ENCODE data around the gene ITFG2. TPM values are rescaled to one million over a fixed set of nuclear protein-coding genes. Genes with fewer than 3 reads are reported as not detected.

Gene ITFG2
- total RNA-seq, 1 experiment from 2014 or later: 24.6 TPM

GRCh38 chr12:2855546-2855945, 43.1 kb downstream of the ITFG2 start:
- Histone ChIP-seq H3K9me3 (ENCODE audit: control insufficient read depth in 1 of 2, insufficient read depth in 1 of 2, low read depth in 1 of 2, low read length in 2 of 2) (no peaks in the 10 kb centered on the region), H3K27ac (ENCODE audit: low read depth, low read length) (no peak overlapping the region), H3K9me2 (ENCODE audit: insufficient read depth) (no peaks in the 10 kb centered on the region), H3K27me3 (ENCODE audit: insufficient read depth, low read length) (no peaks in the 10 kb centered on the region), H2AFZ (ENCODE audit: low read depth, low read length, poor library complexity, severe bottlenecking) (no peak overlapping the region), H3K79me2 (ENCODE audit: insufficient read depth, low read length) (no peaks in the 10 kb centered on the region), H3K4me3 (replicated peaks in 1 of 2; ENCODE audit: low read depth in 1 of 2, low read length in 2 of 2) (no peak overlapping the region), H4K20me1 (ENCODE audit: insufficient read depth) (no peaks in the 10 kb centered on the region), H3K9ac (ENCODE audit: low read length) (no peak overlapping the region), H3K4me1 (ENCODE audit: control insufficient read depth in 1 of 2, insufficient read depth in 2 of 2, low read length in 2 of 2) (peaks cover 0 to 3% of the 10 kb centered on the region in 2 experiments; a peak in 2 of 4 replicates), H3K36me3 (ENCODE audit: control insufficient read depth in 1 of 2, insufficient read depth in 2 of 2, low read length in 2 of 2) (peaks cover 19 to 21% of the 10 kb centered on the region in 2 experiments; a peak in 3 of 4 replicates), H3K4me2 (ENCODE audit: low read length) (no peak overlapping the region)
- intact Hi-C loops (cut with micrococcal nuclease): no loop called here
- DNase-seq (ENCODE audit: low read depth, low spot score) (no peak), ATAC-seq (no peak)
- CTCF ChIA-PET: interaction anchor here (0.6 kb wide), 1 partner anchor 263 kb away, joined by 3 read pairs; no protein-coding TSS in a partner anchor
- no peak for TF ChIP-seq ELF1 (IDR thresholded peaks at IDR 0.05; ENCODE audit: borderline replicate concordance, low read depth)
- TF ChIP-seq CBX3 (IDR thresholded peaks at IDR 0.05; ENCODE audit: low read depth): no peak
- TF ChIP-seq, protein P1, sequence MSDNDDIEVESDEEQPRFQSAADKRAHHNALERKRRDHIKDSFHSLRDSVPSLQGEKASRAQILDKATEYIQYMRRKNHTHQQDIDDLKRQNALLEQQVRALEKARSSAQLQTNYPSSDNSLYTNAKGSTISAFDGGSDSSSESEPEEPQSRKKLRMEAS (IDR thresholded peaks at IDR 0.05): no peak
- TF ChIP-seq ATF3 (IDR thresholded peaks at IDR 0.05): no peak
- no peak for TF ChIP-seq SRF (IDR thresholded peaks at IDR 0.05; ENCODE audit: low read depth)
- no peak for TF ChIP-seq EZH2 (IDR thresholded peaks at IDR 0.05)
- no peak for TF ChIP-seq ZBTB33 (IDR thresholded peaks at IDR 0.05; ENCODE audit: extremely low read depth, insufficient replicate concordance, low read length)
- TF ChIP-seq SIN3A (IDR thresholded peaks at IDR 0.05; ENCODE audit: low read depth): no peak
- no peak for TF ChIP-seq JUND (IDR thresholded peaks at IDR 0.05)
- TF ChIP-seq TCF7L2 (IDR thresholded peaks at IDR 0.05; ENCODE audit: borderline replicate concordance, extremely low read depth, insufficient read depth, insufficient read length): no peak
- TF ChIP-seq ZNF274 (IDR thresholded peaks at IDR 0.05; ENCODE audit: low read depth, low read length): no peak
- no peak for TF ChIP-seq FOSL1 (IDR thresholded peaks at IDR 0.05; ENCODE audit: low read depth)
- no peak for TF ChIP-seq RAD21 (IDR thresholded peaks at IDR 0.05; ENCODE audit: low read depth)
- no peak for TF ChIP-seq POLR2A (IDR thresholded peaks at IDR 0.05; ENCODE audit: borderline replicate concordance, extremely low read depth, insufficient read depth, insufficient read length)
- TF ChIP-seq, protein P2, sequence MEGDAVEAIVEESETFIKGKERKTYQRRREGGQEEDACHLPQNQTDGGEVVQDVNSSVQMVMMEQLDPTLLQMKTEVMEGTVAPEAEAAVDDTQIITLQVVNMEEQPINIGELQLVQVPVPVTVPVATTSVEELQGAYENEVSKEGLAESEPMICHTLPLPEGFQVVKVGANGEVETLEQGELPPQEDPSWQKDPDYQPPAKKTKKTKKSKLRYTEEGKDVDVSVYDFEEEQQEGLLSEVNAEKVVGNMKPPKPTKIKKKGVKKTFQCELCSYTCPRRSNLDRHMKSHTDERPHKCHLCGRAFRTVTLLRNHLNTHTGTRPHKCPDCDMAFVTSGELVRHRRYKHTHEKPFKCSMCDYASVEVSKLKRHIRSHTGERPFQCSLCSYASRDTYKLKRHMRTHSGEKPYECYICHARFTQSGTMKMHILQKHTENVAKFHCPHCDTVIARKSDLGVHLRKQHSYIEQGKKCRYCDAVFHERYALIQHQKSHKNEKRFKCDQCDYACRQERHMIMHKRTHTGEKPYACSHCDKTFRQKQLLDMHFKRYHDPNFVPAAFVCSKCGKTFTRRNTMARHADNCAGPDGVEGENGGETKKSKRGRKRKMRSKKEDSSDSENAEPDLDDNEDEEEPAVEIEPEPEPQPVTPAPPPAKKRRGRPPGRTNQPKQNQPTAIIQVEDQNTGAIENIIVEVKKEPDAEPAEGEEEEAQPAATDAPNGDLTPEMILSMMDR (IDR thresholded peaks at IDR 0.05 in 2 of 3, conservative IDR thresholded peaks at IDR 0.05 in 1 of 3; ENCODE audit: borderline replicate concordance in 1 of 3, insufficient read depth in 1 of 3, low read depth in 2 of 3, low read length in 2 of 3): no peak
- no peak for TF ChIP-seq POLR2AphosphoS5 (IDR thresholded peaks at IDR 0.05; ENCODE audit: low read depth, low read length)
- TF ChIP-seq CEBPB (IDR thresholded peaks at IDR 0.05; ENCODE audit: low read depth): no peak
- RAD21 ChIA-PET (ENCODE audit: low non-redundant PET in 1 of 2, low total read pairs in 2 of 2, uncharacterized antibody in 2 of 2, unreplicated experiment in 2 of 2): no interaction called here
- BruUV-seq (replicated peaks): no TSS peak
- POLR2A ChIA-PET: no interaction called here

Data from HCT116 (cell line).